Stimulated activated naive CD8-positive, alpha-beta T cell treated with anti-CD3 and anti-CD28 coated beads, Interleukin-15, Interleukin-2, amounts not matched to agents 100 ng/mL and 50 ng/mL, for 24 hours (primary cell): ENCODE measurements around the gene ADARB1.

Experiments
- H3K27ac Mint-ChIP-seq: one replicate; pipeline ENCODE4 v1.8.0; 2021; ENCODE audit warnings: mild to moderate bottlenecking, mixed read lengths
- H3K27me3 Mint-ChIP-seq: one replicate; pipeline ENCODE4 v1.8.0; 2021; ENCODE audit warnings: mixed read lengths
- H3K36me3 Mint-ChIP-seq: one replicate; pipeline ENCODE4 v1.8.0; 2021; ENCODE audit warnings: low read depth, mixed read lengths
- H3K4me1 Mint-ChIP-seq: one replicate; pipeline ENCODE4 v1.8.0; 2021; ENCODE audit warnings: low read depth, mixed read lengths
- H3K4me3 Mint-ChIP-seq: one replicate; pipeline ENCODE4 v1.8.0; 2021; ENCODE audit warnings: mild to moderate bottlenecking, mixed read lengths
- H3K9me3 Mint-ChIP-seq: one replicate; pipeline ENCODE4 v1.8.0; 2021; ENCODE audit warnings: mixed read lengths

The ADARB1 gene

DNA sequence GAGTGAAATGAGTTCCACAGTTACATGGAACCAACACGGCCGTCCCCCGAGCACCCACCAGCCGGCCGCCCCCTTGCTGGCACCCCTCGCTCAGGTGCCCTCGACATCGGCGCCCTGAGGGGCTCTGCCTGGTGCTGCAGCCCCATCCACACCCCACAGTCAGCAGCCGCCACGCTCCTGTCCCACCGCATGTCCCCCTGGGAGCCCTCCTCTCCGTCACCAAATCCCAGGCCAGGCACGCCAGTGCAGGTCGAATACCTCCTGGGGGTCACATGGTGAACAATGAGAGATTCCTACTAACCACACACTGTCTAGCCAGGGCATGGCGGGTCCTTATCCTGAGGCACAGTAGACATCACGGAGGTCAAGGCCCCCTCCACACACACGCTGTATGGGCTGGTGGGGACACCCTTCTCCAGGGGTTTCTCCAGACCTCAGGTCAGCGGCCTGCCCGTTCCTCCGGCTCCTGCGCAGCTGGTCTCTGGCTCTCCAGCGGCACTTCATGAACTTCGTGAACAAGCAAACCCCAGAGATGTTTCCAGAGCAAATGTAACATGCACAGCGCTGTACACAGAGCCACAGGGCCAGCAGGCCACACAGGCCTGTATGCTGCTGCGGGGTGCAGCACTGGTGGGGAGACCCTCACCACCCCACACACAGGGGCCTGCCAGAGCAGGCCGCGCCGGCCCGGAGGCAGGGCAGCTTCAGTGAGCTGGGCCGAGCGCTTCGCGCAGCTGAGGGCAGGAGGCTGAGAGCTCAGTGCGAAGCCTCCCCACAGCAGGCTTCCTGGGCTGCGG lies 191.5 kb downstream of the ADARB1 start:
- Mint-ChIP-seq H3K27ac (no peak overlapping the region), H3K4me3 (no peak overlapping the region), H3K4me1 (peaks cover 16% of the 10 kb centered on the region), H3K9me3 (no peaks in the 10 kb centered on the region), H3K27me3 (no peaks in the 10 kb centered on the region), H3K36me3 (peaks cover 32% of the 10 kb centered on the region)

DNA sequence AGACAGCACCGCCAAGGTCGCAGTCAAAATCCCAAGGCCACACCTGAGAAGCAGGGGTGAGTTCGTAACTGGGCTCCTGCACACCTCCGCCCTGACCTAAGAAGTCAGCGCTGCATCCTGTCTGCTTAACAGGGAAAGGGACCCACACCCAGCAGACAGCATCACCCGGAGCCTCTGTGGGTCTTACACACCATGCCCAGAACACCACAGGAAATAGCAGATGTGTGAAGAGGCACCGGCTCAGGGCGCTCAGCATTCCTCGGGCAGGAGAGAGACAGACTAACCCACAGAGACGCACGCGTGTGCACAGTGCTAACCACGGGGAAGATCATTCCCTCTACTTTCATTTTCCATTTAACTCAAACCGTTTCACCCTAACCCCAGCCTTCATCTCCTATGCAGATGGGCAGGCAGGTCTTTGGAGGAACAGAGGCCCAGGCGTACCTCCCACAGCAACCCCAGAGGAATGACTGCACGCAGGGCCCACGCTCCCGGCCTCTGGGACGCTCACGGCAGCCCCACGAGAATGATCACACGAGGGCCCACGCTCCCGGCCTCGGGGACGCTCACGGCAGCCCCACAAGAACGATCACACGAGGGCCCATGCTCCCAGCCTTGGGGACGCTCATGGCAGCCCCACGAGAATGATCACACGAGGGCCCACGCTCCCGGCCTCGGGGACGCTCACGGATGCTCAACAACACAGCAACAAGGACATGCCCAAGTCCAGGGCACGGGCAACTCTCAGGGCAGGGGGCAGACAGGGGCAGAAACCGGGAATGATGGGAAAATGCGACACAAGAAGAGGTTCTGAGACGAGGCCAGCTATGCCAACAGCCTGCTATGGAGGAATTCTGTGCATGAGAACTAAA lies 192.4 kb downstream of the ADARB1 start:
- Mint-ChIP-seq H3K27me3 (no peaks in the 10 kb centered on the region), H3K4me1 (peaks cover 16% of the 10 kb centered on the region), H3K9me3 (no peaks in the 10 kb centered on the region), H3K27ac (no peak overlapping the region), H3K4me3 (no peak overlapping the region), H3K36me3 (peaks cover 32% of the 10 kb centered on the region)

DNA sequence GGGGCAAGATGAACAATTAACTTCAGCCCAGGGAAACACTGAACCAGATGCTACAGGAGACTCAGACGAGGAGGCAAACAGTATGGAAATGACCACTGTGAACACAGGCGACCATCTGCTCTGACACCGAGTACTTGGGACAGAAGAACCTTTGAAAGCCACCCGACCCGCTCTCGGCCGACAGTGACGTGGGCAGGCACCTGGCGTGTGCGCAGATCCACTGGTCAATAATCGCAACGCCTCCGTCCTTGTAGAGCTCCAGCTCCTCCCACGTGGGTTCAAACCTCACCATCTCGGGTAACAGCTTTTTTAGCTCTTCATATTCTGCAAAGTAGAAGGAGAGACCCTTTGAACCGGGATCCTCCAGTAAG lies 193.0 kb downstream of the ADARB1 start:
- Mint-ChIP-seq H3K9me3 (no peaks in the 10 kb centered on the region), H3K4me3 (no peak overlapping the region), H3K36me3 (peaks cover 32% of the 10 kb centered on the region), H3K4me1 (peaks cover 16% of the 10 kb centered on the region), H3K27me3 (no peaks in the 10 kb centered on the region), H3K27ac (no peak overlapping the region)

DNA sequence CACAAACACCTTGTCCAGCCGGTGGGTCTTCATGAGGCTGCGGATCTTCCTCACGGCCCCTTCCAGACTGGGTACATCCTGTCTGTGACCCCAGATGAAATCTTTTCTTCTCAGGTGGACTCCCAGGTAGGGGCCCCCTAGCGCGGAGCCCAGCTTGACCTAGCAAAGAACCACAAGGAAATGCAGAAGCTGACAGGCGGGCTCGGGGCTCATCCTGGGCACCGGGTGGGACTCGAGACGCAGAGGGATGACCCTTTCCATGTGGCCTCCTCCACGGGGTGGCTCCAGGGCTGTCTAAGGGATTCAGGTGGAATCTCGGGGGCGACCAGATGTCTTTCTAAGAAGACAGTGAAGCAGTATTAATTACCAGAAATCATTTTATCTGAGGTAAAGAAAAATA lies 195.5 kb downstream of the ADARB1 start:
- H3K36me3 Mint-ChIP-seq = peaks cover 23% of the 10 kb centered on the region
- H3K4me1 Mint-ChIP-seq = peaks cover 16% of the 10 kb centered on the region
- no peaks in the 10 kb centered on the region for H3K27me3 Mint-ChIP-seq
- no peak overlapping the region for H3K27ac Mint-ChIP-seq
- H3K9me3 Mint-ChIP-seq = no peaks in the 10 kb centered on the region
- H3K4me3 Mint-ChIP-seq = no peak overlapping the region

DNA sequence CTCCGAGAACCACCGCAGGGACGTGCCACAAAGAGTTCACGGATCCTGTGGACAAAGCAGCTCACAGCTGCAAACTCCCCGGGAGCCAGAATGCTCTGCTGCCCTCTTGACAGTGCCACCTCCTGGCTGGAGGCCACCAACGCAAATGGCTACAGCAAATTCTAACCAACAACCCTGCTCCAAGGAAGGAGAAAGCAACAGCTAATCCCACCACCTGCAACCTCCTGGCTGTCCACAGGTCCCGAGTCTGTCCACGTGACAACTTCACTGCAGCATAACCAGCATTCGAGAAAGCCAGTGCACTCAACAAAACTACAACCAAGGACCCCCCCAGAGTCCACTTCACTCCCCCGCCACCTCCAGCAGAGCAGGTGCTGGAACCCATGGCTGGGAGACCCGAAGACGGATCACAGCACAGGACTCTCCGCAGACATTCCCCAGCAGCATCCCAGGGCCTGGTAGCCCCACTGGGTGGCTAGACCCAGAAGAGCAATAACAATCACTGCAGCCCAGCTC lies 196.0 kb downstream of the ADARB1 start:
- Mint-ChIP-seq H3K27me3 (no peaks in the 10 kb centered on the region), H3K36me3 (peaks cover 20% of the 10 kb centered on the region), H3K4me1 (peaks cover 16% of the 10 kb centered on the region), H3K4me3 (no peak overlapping the region), H3K9me3 (no peaks in the 10 kb centered on the region), H3K27ac (no peak overlapping the region)
